ENCODE data around the gene MAMSTR.

Gene MAMSTR

GRCh38 chr19:48663667-48664066, 55.9 kb downstream of the MAMSTR start:
- Histone ChIP-seq H3K27me3 (no peaks in the 10 kb centered on the region), H3K9me3 (no peaks in the 10 kb centered on the region), H3K4me3 (ENCODE audit: low read depth in 1 of 2, low read length in 1 of 2) (no peak overlapping the region), H3K27ac (no peak overlapping the region), H3K4me1 (ENCODE audit: control insufficient read depth in 1 of 2, insufficient read depth in 1 of 2, low read depth in 1 of 2, low read length in 1 of 2) (peaks cover 0 to 14% of the 10 kb centered on the region in 2 experiments), H3K36me3 (no peaks in the 10 kb centered on the region)
- TF ChIP-seq, protein P1, sequence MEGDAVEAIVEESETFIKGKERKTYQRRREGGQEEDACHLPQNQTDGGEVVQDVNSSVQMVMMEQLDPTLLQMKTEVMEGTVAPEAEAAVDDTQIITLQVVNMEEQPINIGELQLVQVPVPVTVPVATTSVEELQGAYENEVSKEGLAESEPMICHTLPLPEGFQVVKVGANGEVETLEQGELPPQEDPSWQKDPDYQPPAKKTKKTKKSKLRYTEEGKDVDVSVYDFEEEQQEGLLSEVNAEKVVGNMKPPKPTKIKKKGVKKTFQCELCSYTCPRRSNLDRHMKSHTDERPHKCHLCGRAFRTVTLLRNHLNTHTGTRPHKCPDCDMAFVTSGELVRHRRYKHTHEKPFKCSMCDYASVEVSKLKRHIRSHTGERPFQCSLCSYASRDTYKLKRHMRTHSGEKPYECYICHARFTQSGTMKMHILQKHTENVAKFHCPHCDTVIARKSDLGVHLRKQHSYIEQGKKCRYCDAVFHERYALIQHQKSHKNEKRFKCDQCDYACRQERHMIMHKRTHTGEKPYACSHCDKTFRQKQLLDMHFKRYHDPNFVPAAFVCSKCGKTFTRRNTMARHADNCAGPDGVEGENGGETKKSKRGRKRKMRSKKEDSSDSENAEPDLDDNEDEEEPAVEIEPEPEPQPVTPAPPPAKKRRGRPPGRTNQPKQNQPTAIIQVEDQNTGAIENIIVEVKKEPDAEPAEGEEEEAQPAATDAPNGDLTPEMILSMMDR (IDR thresholded peaks at IDR 0.05): no peak
